ENCODE data around the gene GPC1. TPM values are rescaled to one million over a fixed set of nuclear protein-coding genes. Genes with fewer than 3 reads are reported as not detected.

GPC1 gene
- total and polyA plus RNA-seq, 11 donors, result 131 to 316 (median 193) TPM

DNA sequence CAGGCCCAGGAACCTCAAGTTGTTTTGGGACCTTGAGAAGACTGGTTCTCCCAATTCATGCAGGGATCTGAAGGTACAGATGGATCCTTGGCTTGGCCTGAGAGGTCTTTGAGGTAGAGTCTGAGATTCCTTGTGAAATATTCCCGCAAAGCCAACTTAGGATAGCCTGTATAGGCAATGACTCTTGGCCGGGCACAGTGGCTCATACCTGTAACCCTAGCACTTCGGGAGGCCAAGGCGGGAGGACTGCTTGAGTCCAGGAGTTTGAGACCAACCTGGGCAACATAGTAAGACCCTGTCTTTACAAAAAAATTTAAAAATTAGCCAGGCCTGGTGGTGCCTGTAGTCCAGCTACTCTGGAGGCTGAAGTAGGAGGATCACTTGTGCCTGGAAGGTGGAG lies 81.9 kb downstream of the GPC1 start:
- no peak overlapping the region for H3K4me3 ChIP-seq
- DNase-seq (no peak), ATAC-seq (no peak)
- peaks cover 0 to 8% (median 0%) of the 10 kb centered on the region in 9 donors for H3K36me3 ChIP-seq
- no peak for TF ChIP-seq CTCF (IDR thresholded peaks at IDR 0.05)
- TF ChIP-seq POLR2A (IDR thresholded peaks at IDR 0.05), result no peak
- H3K27me3 ChIP-seq, result peaks cover 0 to 7% (median 0%) of the 10 kb centered on the region in 9 donors
- peaks cover 0 to 14% (median 6%) of the 10 kb centered on the region in 12 donors for H3K4me1 ChIP-seq
- H3K27ac ChIP-seq, result no peak overlapping the region
- WGBS, 4 donors, result 97 to 100% (median 97%) methylated on average over 4 of the region's 4 CpGs
- intact Hi-C loops (cut with DNase I), result loop anchor here in 6 of 10 donors (10.0 kb wide), 2 partner anchors 187 to 317 kb away; no protein-coding TSS in a partner anchor
- no peaks in the 10 kb centered on the region for H3K9me3 ChIP-seq

MicroRNAs within 50 kb of the gene (microRNA counts, 767-probe panel; counts per million panel counts)
- 2,813 to 3,320 counts per million in 2 donors for microRNA hsa-miR-149-5p

Small RNA genes within 50 kb of the gene (microRNA-seq; reads per million reads assigned to microRNA genes)
- 757 to 2,294 (median 1,357) reads per million in 4 donors for gene MIR149

Other genes starting within 250 kb of the GPC1 start
- gene ANKMY1, start 122.3 kb downstream of the GPC1 start, total RNA-seq, result 10 to 100 TPM in 1 of 9 donors, 1 to 10 TPM in 8; 3.1 to 11.7 (median 5.6) TPM
- gene ANKMY1, start 122.3 kb downstream of the GPC1 start, polyA plus RNA-seq, result 1 to 10 TPM; 2.4 to 4.9 TPM
- 10 to 100 TPM in 7 of 9 donors, 1 to 10 TPM in 2; 6.7 to 23.9 (median 15.4) TPM for gene DUSP28, start 124.7 kb downstream of the GPC1 start, total RNA-seq
- gene DUSP28, start 124.7 kb downstream of the GPC1 start, polyA plus RNA-seq, result 1 to 10 TPM; 3.6 to 9.3 TPM
- 100 to 1,000 TPM in 2 of 9 donors, 10 to 100 TPM in 7; 67.5 to 149 (median 91.0) TPM for gene RNPEPL1, start 132.8 kb downstream of the GPC1 start, total RNA-seq
- 100 to 1,000 TPM in 1 of 2 donors, 10 to 100 TPM in 1; 75.9 to 206 TPM for gene RNPEPL1, start 132.8 kb downstream of the GPC1 start, polyA plus RNA-seq
- gene CAPN10, start 151.1 kb downstream of the GPC1 start, total RNA-seq, result 10 to 100 TPM; 14.9 to 35.6 (median 21.9) TPM
- gene CAPN10, start 151.1 kb downstream of the GPC1 start, polyA plus RNA-seq, result 10 to 100 TPM; 17.4 to 39.7 TPM
- gene GPR35, start 189.8 kb downstream of the GPC1 start, total RNA-seq, result 1 to 10 TPM in 3 of 9 donors, under 1 TPM in 5, not detected in 1; 0.48 to 2.7 (median 0.78) TPM
- gene GPR35, start 189.8 kb downstream of the GPC1 start, polyA plus RNA-seq, result 1 to 10 TPM; 1.1 to 1.3 TPM
- gene AQP12B, start 247.2 kb downstream of the GPC1 start, total RNA-seq, result not detected
- gene AQP12B, start 247.2 kb downstream of the GPC1 start, polyA plus RNA-seq, result not detected

Measured in heart left ventricle (tissue), 16 donors.